GM12873 (cell line): Measurements from ENCODE around the gene SNRNP40.

Experiments used
- TF ChIP-seq, protein P1 (sequence below): IDR thresholded peaks from 2 replicates; pipeline ENCODE4 v1.5.1; 2012; ENCODE audit warnings: low read depth, mild to moderate bottlenecking, moderate library complexity, low read length, control low read depth; ENCODE audit not compliant: insufficient read depth; ENCODE audit errors: missing control alignments

The SNRNP40 gene

DNA sequence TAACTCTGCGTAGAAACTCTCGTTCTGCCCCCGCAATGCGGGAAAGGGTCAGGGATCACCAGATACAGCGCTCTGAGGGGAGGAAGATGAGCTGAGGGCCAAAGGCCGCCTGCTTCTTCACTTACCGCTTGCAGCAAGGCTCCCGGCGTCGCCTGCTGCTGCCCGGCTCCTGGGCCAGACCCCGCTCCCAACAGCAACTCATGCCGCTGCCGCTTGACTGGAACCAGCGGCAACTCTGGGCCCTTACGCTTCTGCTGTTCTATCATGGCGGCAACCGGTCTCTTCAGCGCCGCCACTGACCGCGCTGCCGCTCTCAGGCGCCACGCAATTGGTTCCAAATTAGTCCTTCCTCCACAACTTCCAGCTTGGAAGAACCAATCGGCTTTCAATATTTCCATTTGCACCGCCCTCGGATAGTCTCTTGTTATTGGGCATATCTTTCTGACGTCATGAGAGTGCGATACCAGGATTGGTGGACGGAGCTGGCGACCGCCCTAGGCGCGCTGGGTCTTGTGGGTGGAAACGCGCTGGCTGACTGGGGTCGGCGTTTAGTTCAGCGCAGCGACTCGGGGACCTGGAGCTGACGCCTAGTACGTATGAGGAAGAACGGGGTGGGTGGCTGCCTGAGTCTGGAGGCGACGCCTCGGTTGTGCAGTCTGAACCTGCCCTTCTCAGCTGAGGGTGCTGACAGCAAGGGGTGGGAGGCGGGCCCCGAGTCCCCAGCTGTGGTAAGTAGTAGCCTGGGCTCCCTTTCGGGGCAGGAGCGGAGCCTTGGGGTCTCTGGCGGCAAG is at the start of gene SNRNP40, which contains the start of gene ZCCHC17:
Gene SNRNP40, minus strand, starts transcription at position 303 of the 791 bp plus-strand sequence. Its CDS starts 37 bp downstream, at position 266.
Gene ZCCHC17, plus strand, starts transcription at position 547 of the 791 bp plus-strand sequence. CDS start 13,067 bp downstream, outside the sequence.
- TF ChIP-seq, protein P1, sequence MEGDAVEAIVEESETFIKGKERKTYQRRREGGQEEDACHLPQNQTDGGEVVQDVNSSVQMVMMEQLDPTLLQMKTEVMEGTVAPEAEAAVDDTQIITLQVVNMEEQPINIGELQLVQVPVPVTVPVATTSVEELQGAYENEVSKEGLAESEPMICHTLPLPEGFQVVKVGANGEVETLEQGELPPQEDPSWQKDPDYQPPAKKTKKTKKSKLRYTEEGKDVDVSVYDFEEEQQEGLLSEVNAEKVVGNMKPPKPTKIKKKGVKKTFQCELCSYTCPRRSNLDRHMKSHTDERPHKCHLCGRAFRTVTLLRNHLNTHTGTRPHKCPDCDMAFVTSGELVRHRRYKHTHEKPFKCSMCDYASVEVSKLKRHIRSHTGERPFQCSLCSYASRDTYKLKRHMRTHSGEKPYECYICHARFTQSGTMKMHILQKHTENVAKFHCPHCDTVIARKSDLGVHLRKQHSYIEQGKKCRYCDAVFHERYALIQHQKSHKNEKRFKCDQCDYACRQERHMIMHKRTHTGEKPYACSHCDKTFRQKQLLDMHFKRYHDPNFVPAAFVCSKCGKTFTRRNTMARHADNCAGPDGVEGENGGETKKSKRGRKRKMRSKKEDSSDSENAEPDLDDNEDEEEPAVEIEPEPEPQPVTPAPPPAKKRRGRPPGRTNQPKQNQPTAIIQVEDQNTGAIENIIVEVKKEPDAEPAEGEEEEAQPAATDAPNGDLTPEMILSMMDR: peak; percentile 8

DNA sequence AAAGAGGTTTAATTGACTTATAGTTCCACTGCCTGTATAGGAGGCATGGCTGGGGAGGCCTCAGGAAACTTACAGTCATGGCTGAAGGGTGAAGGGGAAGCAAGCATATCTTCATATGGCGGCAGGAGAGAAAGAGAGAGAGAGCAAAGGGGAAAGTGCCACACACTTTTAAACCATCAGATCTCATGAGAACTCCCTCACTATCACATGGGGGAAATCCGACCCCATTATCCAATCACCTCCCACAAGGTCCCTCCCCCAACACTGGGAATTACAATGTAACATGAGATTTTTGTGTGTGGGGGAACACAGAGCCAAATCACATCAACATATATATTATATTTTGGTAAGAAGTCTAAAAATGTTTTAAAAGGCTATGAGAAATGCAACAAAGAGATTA is 49.0 kb upstream of the SNRNP40 start:
- TF ChIP-seq, protein P1: no peak

DNA sequence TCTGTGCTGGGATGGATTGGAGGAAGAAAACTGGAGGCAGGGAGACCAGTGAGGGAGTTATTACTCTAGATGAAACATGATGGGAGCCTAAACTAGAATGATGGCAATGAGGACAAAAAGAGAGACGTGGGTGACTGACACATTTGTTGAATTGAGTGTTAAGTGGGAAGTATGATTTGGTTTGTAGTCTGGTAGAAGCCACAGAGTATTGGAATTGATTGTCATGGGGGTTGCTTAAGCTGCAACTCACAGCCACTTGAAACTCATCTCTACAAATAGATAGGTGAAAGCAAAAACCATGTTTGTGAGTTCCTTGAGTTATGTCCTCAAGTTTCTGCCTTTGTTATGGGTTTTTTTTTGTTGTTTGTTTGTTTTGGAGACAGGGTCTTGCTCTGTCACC is 47.9 kb upstream of the SNRNP40 start:
- TF ChIP-seq, protein P1: no peak

DNA sequence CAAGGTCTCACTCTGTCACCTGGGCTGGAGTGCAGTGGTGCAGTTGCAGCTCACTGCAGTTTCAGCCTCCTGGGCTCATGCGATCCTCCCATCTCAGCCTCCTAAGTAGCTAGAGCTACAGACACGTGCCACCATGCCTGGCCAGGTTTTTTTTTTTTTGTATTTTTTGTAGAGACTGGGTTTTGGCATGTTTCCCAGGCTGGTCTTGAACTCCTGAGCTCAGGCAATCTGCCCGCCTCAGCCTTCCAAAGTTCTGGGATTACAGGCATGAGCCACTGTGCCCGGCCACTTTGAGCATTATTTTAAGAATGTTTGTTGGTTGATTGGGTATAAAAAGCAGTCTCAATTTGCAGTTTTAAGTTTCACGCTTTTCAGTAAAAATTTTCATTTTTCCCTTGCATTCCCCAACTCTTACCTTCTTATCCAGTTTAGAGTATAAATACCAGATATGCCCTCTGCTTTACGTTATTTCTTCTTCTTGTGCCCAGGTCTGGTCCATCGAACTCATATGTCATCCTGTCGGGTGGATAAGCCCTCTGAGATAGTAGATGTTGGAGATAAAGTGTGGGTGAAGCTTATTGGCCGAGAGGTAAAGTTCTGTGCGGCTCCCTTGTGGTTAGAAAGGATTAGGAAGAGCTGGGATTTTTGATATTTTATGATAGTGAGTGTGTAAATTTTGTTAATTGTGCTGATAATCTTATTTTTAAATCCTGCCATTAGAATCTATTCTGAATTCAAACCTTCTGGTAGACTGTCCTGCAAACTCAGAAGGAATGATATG is 40.3 kb upstream of the SNRNP40 start:
- TF ChIP-seq, protein P1: no peak

DNA sequence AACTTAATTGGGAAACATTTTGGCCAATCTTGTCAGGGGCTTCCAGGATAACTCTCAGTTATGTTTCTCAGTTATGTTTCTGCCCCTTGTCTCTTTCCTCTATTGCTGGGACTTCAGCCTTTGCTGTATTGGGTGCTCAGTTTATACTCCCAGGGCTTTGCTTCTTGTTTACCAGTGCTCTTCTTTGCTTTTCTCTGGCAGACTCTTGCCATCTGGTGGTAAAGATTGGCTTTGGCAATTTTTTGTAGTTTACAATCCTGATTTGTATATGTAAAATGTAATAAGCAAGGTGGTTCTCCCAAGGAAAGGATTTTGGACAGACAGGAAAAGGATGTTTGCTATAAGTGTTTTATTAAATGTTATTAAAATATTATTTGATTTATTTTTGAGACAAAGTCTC is 38.4 kb upstream of the SNRNP40 start:
- TF ChIP-seq, protein P1: peak; percentile 46

DNA sequence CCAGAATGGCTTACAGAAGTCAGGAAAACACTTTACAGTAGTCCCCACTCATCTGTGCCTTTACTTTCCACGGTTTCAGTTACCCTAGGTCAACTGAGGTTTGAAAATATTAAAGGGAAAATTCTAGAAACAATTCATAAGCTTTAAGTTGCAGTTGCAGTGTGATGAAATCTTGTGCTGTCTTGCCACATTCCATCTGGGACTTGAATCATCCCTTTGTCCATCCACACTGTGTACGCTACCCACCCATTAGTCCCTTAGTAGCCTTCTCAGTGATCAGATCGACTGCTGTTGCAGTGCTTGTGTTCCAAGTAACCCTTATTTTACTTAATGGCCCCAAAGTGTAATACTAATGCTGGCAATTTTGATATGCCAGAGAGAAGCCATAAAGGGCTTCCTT is 30.8 kb upstream of the SNRNP40 start:
- TF ChIP-seq, protein P1: no peak

DNA sequence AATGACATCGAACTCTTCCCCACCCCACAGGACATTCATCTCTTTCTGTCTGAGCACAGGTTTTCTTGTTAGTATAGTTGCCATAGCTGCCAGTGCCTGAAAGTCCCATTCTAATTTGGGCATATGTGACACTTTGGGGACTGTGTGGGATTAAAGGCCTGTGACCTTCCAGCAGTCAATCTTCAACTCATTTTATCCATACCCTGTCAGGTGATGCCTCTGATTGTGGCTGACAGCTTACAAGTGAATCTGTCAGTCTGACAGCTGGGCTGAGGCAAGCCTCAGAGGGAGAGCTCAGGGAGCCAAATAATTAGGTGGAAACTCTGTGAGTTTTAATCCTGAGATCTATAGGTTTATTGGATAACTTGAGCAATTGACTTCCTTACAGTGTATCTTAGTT is 29.9 kb upstream of the SNRNP40 start:
- TF ChIP-seq, protein P1: no peak
